AG04450 (cell line): ENCODE results near the gene RPS26. TPM values are rescaled to one million over a fixed set of nuclear protein-coding genes. Genes with fewer than 3 reads are reported as not detected.
A peak's percentile ranks its signal among the peaks of the same experiment; 100 is the strongest.

Source experiments
- CTCF ChIA-PET: fragments of 300-600, 350-600 bp; formaldehyde crosslinking; extraction: SDS; loops from one replicate; lab custom pipeline; 2022; ENCODE audit warnings: antibody characterized with exemption, inconsistent platforms; lab: Charles Lee
- POLR2A ChIA-PET: fragments of 350-600 bp; formaldehyde crosslinking; extraction: SDS; loops from one replicate; lab custom pipeline; 2021; ENCODE audit warnings: antibody characterized with exemption, inconsistent platforms; lab: Yijun Ruan, JAX
- DNase-seq: peaks from one replicate; pipeline ENCODE4 v3.0.0-alpha.2; 2011; ENCODE audit warnings: low read depth, low spot score
- H3K27ac ChIP-seq: one replicate; pipeline ENCODE4 v1.5.1; 2012; ENCODE audit warnings: low read depth, low read length, control low read depth
- H3K27me3 ChIP-seq: one replicate; pipeline ENCODE4 v1.6.0; 2012; ENCODE audit warnings: low read length; ENCODE audit not compliant: control insufficient read depth, insufficient read depth
- H3K4me3 ChIP-seq: 2 replicates; pipeline ENCODE4 v1.5.1; 2011; ENCODE audit warnings: mild to moderate bottlenecking, low read depth, low read length, control low read depth
- H3K9me3 ChIP-seq: 2 replicates; pipeline ENCODE4 v1.5.1; 2012; ENCODE audit warnings: low read length; ENCODE audit not compliant: control insufficient read depth, insufficient read depth
- polyA plus RNA-seq: library from polyadenylated mRNA; depleted of rRNA; stranded (reverse); fragments of >200 nt; gene quantifications from 2 replicates; pipeline ENCODE4 v1.2.3, GENCODE V29; 2011
- TF ChIP-seq, protein P1 (sequence below): IDR thresholded peaks from 2 replicates; pipeline ENCODE4 v1.5.1; 2011; ENCODE audit warnings: low read depth, low read length, control low read depth, inconsistent platforms

The RPS26 gene
- polyA plus RNA-seq, 1 experiment: 348 TPM

DNA sequence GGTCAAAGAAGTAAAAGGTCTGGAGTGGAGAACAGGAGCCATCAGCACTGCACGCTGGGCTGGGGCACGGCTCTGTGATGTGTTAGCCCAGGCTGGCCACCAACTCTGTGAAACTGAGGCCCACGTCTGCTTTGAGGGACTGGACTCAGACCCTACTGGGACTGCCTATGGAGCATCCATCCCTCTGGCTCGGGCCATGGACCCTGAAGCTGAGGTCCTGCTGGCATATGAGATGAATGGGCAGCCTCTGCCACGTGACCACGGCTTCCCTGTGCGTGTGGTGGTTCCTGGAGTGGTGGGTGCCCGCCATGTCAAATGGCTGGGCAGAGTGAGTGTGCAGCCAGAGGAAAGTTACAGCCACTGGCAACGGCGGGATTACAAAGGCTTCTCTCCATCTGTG is 37.5 kb upstream of the RPS26 start:
- no peak overlapping the region for H3K27ac ChIP-seq
- no peak for DNase-seq
- CTCF ChIA-PET: no interaction called here
- POLR2A ChIA-PET: no interaction called here
- no peaks in the 10 kb centered on the region for H3K27me3 ChIP-seq
- H3K9me3 ChIP-seq: no peaks in the 10 kb centered on the region
- TF ChIP-seq, protein P1, sequence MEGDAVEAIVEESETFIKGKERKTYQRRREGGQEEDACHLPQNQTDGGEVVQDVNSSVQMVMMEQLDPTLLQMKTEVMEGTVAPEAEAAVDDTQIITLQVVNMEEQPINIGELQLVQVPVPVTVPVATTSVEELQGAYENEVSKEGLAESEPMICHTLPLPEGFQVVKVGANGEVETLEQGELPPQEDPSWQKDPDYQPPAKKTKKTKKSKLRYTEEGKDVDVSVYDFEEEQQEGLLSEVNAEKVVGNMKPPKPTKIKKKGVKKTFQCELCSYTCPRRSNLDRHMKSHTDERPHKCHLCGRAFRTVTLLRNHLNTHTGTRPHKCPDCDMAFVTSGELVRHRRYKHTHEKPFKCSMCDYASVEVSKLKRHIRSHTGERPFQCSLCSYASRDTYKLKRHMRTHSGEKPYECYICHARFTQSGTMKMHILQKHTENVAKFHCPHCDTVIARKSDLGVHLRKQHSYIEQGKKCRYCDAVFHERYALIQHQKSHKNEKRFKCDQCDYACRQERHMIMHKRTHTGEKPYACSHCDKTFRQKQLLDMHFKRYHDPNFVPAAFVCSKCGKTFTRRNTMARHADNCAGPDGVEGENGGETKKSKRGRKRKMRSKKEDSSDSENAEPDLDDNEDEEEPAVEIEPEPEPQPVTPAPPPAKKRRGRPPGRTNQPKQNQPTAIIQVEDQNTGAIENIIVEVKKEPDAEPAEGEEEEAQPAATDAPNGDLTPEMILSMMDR: no peak
- no peak overlapping the region for H3K4me3 ChIP-seq

DNA sequence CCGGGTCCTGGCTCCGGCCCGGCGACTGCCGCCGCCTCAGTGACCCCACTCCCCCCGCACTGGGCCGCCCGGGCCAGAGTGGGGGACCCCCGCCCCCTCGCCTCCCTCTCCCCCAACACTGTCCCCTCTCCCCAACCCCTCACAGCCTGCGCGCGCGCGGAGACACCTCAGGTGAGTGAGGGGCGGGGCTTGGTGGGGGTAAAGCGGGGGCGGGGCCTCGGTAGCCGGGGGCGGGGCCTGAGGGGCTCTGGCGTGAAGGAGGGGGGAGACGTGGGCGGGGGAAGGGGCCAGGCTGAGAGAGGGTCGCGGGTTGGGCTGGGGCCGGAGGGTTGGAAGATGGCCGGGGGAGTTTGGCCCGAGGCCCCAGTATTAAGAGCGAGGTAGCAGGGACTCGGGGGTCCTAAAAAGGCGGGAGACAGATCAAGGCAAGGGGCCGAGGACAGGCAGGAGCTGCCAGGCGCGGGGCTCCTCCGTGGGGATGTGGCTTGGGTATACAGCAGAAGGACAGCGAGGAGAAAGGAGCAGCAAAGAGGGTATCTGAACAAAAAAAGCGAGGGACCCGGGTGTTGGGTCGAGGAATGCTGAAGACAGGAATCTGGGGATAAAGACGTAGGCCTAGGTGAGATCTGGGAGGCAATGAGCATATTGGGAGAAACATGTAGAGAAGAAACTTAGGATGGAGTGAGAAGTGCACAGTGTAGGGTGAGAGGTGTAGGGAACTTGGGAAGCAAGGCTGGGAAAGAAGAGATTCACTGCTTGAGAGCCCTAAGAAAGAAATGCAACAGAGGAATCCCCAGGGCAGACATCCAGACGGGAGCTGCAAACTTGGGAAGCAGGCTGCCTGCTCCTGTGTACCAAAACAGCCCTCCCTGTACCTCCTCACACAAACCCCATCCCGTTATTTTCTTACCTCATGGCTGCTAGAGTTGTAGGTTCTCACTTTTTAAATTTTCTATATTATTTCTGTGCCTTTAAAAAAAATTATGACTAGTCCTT is 33.9 kb upstream of the RPS26 start:
- TF ChIP-seq, protein P1: no peak
- Histone ChIP-seq H3K27ac (no peak overlapping the region), H3K4me3 (peak overlapping the region; percentile 68), H3K27me3 (no peaks in the 10 kb centered on the region), H3K9me3 (no peaks in the 10 kb centered on the region)
- POLR2A ChIA-PET: interaction anchor here (0.6 to 2.0 kb wide), 5 partner anchors 11 to 304 kb away, joined by 3 to 20 read pairs (median 8); partner anchors contain the start of genes IKZF4, RAB5B and SUOX
- CTCF ChIA-PET: interaction anchor here (1.0 to 5.5 kb wide), 4 partner anchors 12 to 33 kb away, joined by 3 to 49 read pairs (median 5); partner anchors contain the start of gene SUOX
- DNase-seq: no peak

DNA sequence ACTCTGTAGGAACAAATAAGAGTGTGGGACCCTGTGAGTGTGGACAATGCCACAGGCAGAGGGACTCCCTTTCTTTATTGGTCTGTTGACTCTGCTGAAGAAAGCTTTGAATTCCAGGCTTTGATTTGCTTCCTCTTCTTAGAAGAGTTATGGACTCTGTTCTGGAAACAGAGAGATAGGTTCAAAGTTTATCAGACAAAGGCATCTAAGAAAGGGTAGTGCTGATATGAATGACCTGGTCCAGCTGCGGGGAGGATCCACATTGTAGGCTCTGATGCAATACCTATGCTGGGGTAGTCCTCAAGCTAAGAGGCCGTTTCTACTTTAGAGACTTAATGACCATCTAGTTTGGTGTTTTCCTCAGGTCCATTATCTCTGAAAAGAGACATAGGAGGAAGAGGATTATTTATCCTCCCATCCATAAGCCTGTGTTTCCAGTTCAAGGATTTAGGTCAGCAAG is 31.6 kb upstream of the RPS26 start:
- Histone ChIP-seq H3K4me3 (no peak overlapping the region), H3K9me3 (no peaks in the 10 kb centered on the region), H3K27ac (no peak overlapping the region), H3K27me3 (no peaks in the 10 kb centered on the region)
- TF ChIP-seq, protein P1: no peak
- ChIA-PET POLR2A (no interaction called here), CTCF (interaction anchor here (0.5 to 5.5 kb wide), 3 partner anchors 14 to 192 kb away, joined by 4 to 49 read pairs (median 17); partner anchors contain the start of gene SUOX)
- no peak for DNase-seq

DNA sequence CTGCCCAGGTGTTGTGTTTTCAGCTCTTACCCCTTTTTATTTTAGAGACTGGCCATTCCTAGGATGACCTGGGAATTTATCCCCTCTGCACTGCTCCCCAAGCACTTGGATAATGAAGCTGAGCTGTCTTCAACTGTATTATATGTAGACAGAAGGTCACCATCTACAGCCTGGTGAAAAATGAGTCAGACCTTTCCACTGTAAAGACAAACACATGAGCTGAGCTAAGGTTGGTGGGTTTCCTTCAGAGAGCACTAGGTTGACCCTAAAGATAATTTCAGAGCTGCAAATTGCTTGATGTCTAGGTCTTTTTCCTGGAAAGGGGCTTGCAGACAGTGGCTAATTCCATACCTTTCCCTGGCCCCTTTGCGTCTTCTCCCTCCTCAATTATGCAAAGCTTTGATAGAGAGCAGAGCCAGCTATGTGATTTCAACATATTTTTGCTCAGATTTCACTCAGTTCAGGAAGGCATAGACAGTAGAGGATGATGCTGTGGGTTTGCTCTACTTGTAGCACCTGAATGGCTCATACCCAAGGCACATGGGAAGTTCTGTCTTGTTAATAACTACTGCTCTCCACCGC is 30.1 kb upstream of the RPS26 start:
- TF ChIP-seq, protein P1: no peak
- CTCF ChIA-PET: interaction anchor here (0.6 to 3.3 kb wide), 4 partner anchors 10 to 274 kb away, joined by 3 to 17 read pairs (median 11); partner anchors contain the start of gene SUOX
- Histone ChIP-seq H3K9me3 (no peaks in the 10 kb centered on the region), H3K27me3 (no peaks in the 10 kb centered on the region), H3K27ac (no peak overlapping the region), H3K4me3 (no peak overlapping the region)
- POLR2A ChIA-PET: no interaction called here
- DNase-seq: no peak
